ENCODE measurements around the gene NIFK. TPM values are rescaled to one million over a fixed set of nuclear protein-coding genes. Genes with fewer than 3 reads are reported as not detected.
"Not testable (repeated sequence)": the region's sequence is repeated elsewhere in the genome, so short reads cannot be mapped to it uniquely, and the experiment has no call there.

Gene NIFK
- total RNA-seq, 4 donors from 2014 or later: 33.0 to 97.2 (median 50.1) TPM

- Histone ChIP-seq H3K36me3 (peaks cover 2 to 15% (median 6%) of the 10 kb centered on the region in 3 donors), H3K27me3 (no peaks in the 10 kb centered on the region), H3K9me3 (no peaks in the 10 kb centered on the region), H3K27ac (no peak overlapping the region), H3K4me1 (peaks cover 0 to 4% (median 0%) of the 10 kb centered on the region in 4 donors), H3K4me3 (no peak overlapping the region)
- no peak for DNase-seq (ENCODE audit: low spot score in 2 of 2)
- WGBS, 2 donors: 67 to 73% methylated on average over 8 of the region's 8 CpGs
- TF ChIP-seq EP300 (IDR thresholded peaks at IDR 0.05) (no peak), CTCF (IDR thresholded peaks at IDR 0.05) (no peak)
Measured at GRCh38 chr2:121721926-121722325, 14.7 kb downstream of the NIFK start.

- TF ChIP-seq EP300 (IDR thresholded peaks at IDR 0.05) (no peak), POLR2A (IDR thresholded peaks at IDR 0.05) (no peak), CTCF (IDR thresholded peaks at IDR 0.05) (no peak)
- no peaks in the 10 kb centered on the region for H3K9me3 ChIP-seq
- no peaks in the 10 kb centered on the region for H3K36me3 ChIP-seq
- 98 to 99% methylated on average over 6 of the region's 6 CpGs for WGBS, 2 donors
- H3K27ac ChIP-seq: no peak overlapping the region
- no peak for DNase-seq (ENCODE audit: low spot score in 2 of 2)
- peaks cover 0 to 4% (median 0%) of the 10 kb centered on the region in 4 donors for H3K4me1 ChIP-seq
- H3K27me3 ChIP-seq: no peaks in the 10 kb centered on the region
- no peak overlapping the region for H3K4me3 ChIP-seq
Measured at GRCh38 chr2:121717529-121717928, 19.1 kb downstream of the NIFK start.

GRCh38 chr2:121716126-121716525, 20.5 kb downstream of the NIFK start:
- H3K4me1 ChIP-seq: peaks cover 0 to 4% (median 0%) of the 10 kb centered on the region in 4 donors
- H3K36me3 ChIP-seq: no peaks in the 10 kb centered on the region
- no peak for DNase-seq (ENCODE audit: low spot score in 2 of 2)
- H3K27me3 ChIP-seq: no peaks in the 10 kb centered on the region
- TF ChIP-seq EP300 (IDR thresholded peaks at IDR 0.05): no peak
- TF ChIP-seq CTCF (IDR thresholded peaks at IDR 0.05): no peak
- 64 to 86% methylated on average over 1 of the region's 1 CpG for WGBS, 2 donors
- no peak overlapping the region for H3K27ac ChIP-seq
- no peaks in the 10 kb centered on the region for H3K9me3 ChIP-seq
- no peak overlapping the region for H3K4me3 ChIP-seq

GRCh38 chr2:121711481-121711880, 25.2 kb downstream of the NIFK start:
- H3K4me3 ChIP-seq; DNase-seq (ENCODE audit: low spot score in 2 of 2); H3K9me3 ChIP-seq; H3K27ac ChIP-seq; H3K36me3 ChIP-seq; H3K4me1 ChIP-seq; H3K27me3 ChIP-seq: not testable (repeated sequence)
- WGBS, 2 donors: 78 to 82% methylated on average over 3 of the region's 3 CpGs

- Histone ChIP-seq H3K4me1 (no peaks in the 10 kb centered on the region), H3K27ac (no peak overlapping the region), H3K27me3 (no peaks in the 10 kb centered on the region), H3K9me3 (no peaks in the 10 kb centered on the region), H3K4me3 (no peak overlapping the region), H3K36me3 (no peaks in the 10 kb centered on the region)
- TF ChIP-seq POLR2A (IDR thresholded peaks at IDR 0.05): no peak
- no peak for TF ChIP-seq EP300 (IDR thresholded peaks at IDR 0.05)
- TF ChIP-seq CTCF (IDR thresholded peaks at IDR 0.05): no peak
- DNase-seq (ENCODE audit: low spot score in 2 of 2): no peak
- WGBS, 2 donors: 72 to 77% methylated on average over 7 of the region's 7 CpGs
Measured at GRCh38 chr2:121710470-121711170, 26.1 kb downstream of the NIFK start.
